T-helper 17 cell (primary cell): ENCODE measurements around the gene CCSER1. TPM values are rescaled to one million over a fixed set of nuclear protein-coding genes. Genes with fewer than 3 reads are reported as not detected.
"Not testable (repeated sequence)": the region's sequence is repeated elsewhere in the genome, so short reads cannot be mapped to it uniquely, and the experiment has no call there.

ENCODE experiments used
- ATAC-seq: fragments of 150-1000 bp; cut with Tn5 transposase; 2 replicates; pipeline ENCODE4 v1.10.0; 2021; ENCODE audit warnings: mild to moderate bottlenecking, moderate library complexity
- DNase-seq, 3 donors: peaks; one replicate each; pipeline versions ENCODE4 v3.0.0 to v3.0.0-alpha.2; 2020 to 2021
- H3K9me3 ChIP-seq: one replicate; pipeline ENCODE4 v1.7.0; 2013; ENCODE audit warnings: low read length, mild to moderate bottlenecking; ENCODE audit not compliant: control insufficient read depth, poor library complexity, severe bottlenecking
- H3K27ac Mint-ChIP-seq: one replicate; pipeline ENCODE4 v1.8.0; 2022; ENCODE audit warnings: mild to moderate bottlenecking, moderate library complexity, mixed read lengths
- H3K27me3 Mint-ChIP-seq: one replicate; pipeline ENCODE4 v1.8.0; 2022; ENCODE audit warnings: mixed read lengths
- H3K36me3 Mint-ChIP-seq: one replicate; pipeline ENCODE4 v1.8.0; 2022; ENCODE audit warnings: low read depth, mixed read lengths
- H3K4me1 Mint-ChIP-seq: one replicate; pipeline ENCODE4 v1.8.0; 2022; ENCODE audit warnings: mild to moderate bottlenecking, mixed read lengths
- H3K4me3 Mint-ChIP-seq: one replicate; pipeline ENCODE4 v1.8.0; 2022; ENCODE audit warnings: mild to moderate bottlenecking, moderate library complexity, mixed read lengths
- total RNA-seq, 4 donors: library from RNA in 2 of 4; stranded (reverse) in 2 of 4; gene quantifications; one replicate each; pipeline ENCODE4 v1.2.3 and lab custom pipeline; 2022 to 2026

Gene CCSER1
- total RNA-seq, 2 donors from 2014 or later = 1.7 to 3.0 TPM

DNA sequence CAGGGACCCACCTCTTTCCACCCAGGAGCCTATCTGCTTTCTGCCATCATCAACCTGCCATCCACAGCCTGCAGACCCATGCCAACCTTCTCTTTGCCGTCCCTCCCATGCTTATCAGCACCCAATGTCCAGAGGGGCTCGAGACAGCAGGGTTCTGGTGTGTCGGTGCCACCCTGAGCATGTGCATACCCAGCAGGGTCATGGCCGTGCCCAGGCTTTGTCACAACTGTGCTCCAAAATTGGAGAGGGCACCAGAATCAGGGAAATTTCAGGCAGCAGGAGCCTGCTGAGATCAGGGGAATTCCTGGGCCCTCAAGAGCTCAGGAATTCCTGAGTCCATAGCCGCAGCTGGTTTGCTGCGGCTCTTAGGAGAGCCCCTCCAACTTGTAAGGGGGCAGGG lies 330.6 kb downstream of the CCSER1 start:
- Mint-ChIP-seq H3K4me1 (no peaks in the 10 kb centered on the region), H3K27ac (no peak overlapping the region), H3K36me3 (no peaks in the 10 kb centered on the region), H3K27me3 (no peaks in the 10 kb centered on the region), H3K4me3 (no peak overlapping the region)
- H3K9me3 ChIP-seq = no peaks in the 10 kb centered on the region
- ATAC-seq (no peak), DNase-seq (no peak)

GRCh38 chr4:90458576-90458975 lies 331.4 kb downstream of the CCSER1 start:
- no peaks in the 10 kb centered on the region for H3K36me3 Mint-ChIP-seq
- H3K4me1 Mint-ChIP-seq = no peaks in the 10 kb centered on the region
- DNase-seq (no peak), ATAC-seq (no peak)
- H3K4me3 Mint-ChIP-seq = no peak overlapping the region
- no peaks in the 10 kb centered on the region for H3K9me3 ChIP-seq
- H3K27me3 Mint-ChIP-seq = no peaks in the 10 kb centered on the region
- no peak overlapping the region for H3K27ac Mint-ChIP-seq

DNA sequence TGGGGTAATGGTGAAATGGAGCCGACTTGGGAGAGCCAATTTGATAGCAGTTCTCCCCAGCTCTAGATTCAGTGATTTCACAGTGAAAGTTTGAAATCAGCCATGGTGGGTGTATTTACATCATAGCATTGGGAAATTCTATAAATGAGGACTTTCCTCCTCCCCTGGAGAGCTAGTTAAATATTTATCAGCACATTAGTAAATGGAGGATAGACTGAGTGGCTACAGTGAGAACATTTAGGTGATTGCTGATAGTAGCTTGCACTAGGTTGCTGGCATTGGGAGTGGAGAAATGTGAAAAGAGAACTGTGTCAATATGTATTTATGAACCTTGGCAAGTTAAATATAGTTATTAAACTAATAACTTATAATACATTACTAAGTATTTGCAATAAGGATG lies 347.3 kb downstream of the CCSER1 start:
- DNase-seq (no peak), ATAC-seq (no peak)
- no peaks in the 10 kb centered on the region for H3K9me3 ChIP-seq
- no peak overlapping the region for H3K27ac Mint-ChIP-seq
- H3K4me1 Mint-ChIP-seq = no peaks in the 10 kb centered on the region
- H3K36me3 Mint-ChIP-seq = no peaks in the 10 kb centered on the region
- no peak overlapping the region for H3K4me3 Mint-ChIP-seq
- no peaks in the 10 kb centered on the region for H3K27me3 Mint-ChIP-seq

- Mint-ChIP-seq H3K4me3 (no peak overlapping the region), H3K27ac (no peak overlapping the region), H3K27me3 (no peaks in the 10 kb centered on the region), H3K4me1 (no peaks in the 10 kb centered on the region), H3K36me3 (no peaks in the 10 kb centered on the region)
- H3K9me3 ChIP-seq = no peaks in the 10 kb centered on the region
- no peak for DNase-seq
- ATAC-seq = no peak
Observed at GRCh38 chr4:90476019-90476418, 348.8 kb downstream of the CCSER1 start.

GRCh38 chr4:90476586-90476985 lies 349.4 kb downstream of the CCSER1 start:
- H3K4me1 Mint-ChIP-seq = no peaks in the 10 kb centered on the region
- H3K9me3 ChIP-seq = no peaks in the 10 kb centered on the region
- no peak overlapping the region for H3K27ac Mint-ChIP-seq

DNA sequence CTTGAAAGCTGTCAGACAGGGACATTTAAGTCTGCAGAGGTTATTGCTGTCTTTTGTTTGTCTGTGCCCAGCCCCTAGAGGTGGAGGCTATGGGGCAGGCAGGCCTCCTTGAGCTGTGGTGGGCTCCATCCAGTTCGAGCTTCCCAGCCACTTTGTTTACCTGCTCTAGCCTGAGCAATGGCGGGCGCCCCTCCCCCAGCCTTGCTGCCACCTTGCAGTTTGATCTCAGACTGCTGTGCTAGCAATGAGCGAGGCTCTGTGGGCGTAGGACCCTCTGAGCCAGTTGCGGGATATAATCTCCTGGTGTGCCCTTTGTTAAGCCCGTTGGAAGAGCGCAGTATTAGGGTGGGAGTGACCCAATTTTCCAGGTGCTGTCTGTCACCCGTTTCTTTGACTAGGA lies 357.7 kb downstream of the CCSER1 start:
- not testable (repeated sequence) for H3K9me3 ChIP-seq, H3K27ac Mint-ChIP-seq, H3K27me3 Mint-ChIP-seq, ATAC-seq, H3K4me1 Mint-ChIP-seq, H3K36me3 Mint-ChIP-seq, H3K4me3 Mint-ChIP-seq, DNase-seq

More at GRCh38 chr4:90476586-90476985, 349.4 kb downstream of the CCSER1 start:
- no peaks in the 10 kb centered on the region for H3K36me3 Mint-ChIP-seq
- no peaks in the 10 kb centered on the region for H3K27me3 Mint-ChIP-seq
- DNase-seq (no peak), ATAC-seq (no peak)
- H3K4me3 Mint-ChIP-seq = no peak overlapping the region

GRCh38 chr4:90486346-90486745 lies 359.2 kb downstream of the CCSER1 start:
- Mint-ChIP-seq H3K27ac (no peak overlapping the region), H3K27me3 (no peaks in the 10 kb centered on the region), H3K4me1 (no peaks in the 10 kb centered on the region), H3K36me3 (peaks cover 2% of the 10 kb centered on the region), H3K4me3 (no peak overlapping the region)
- ATAC-seq (no peak), DNase-seq (no peak)
- H3K9me3 ChIP-seq = no peaks in the 10 kb centered on the region

DNA sequence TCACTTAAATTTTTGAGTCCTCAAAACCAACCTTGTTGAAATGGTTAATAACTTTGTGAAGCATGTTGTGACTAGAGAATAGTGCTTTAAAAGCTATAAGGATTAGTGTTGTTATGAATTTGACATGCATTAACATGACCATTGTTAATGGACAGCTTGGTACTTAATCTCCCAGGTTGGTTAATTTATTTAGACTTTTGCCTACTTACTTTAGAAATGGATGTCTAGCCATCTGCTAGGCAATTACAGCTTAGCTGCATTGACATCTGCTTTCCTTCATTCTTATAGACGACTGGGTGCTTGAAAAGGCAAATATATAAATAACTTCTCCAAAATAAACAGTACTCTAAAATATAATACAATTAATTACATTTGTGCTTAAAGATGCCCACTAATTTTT lies 368.0 kb downstream of the CCSER1 start:
- Mint-ChIP-seq H3K4me3 (no peak overlapping the region), H3K27ac (no peak overlapping the region), H3K27me3 (no peaks in the 10 kb centered on the region), H3K4me1 (no peaks in the 10 kb centered on the region), H3K36me3 (no peaks in the 10 kb centered on the region)
- H3K9me3 ChIP-seq = no peaks in the 10 kb centered on the region
- no peak for DNase-seq
- no peak for ATAC-seq

DNA sequence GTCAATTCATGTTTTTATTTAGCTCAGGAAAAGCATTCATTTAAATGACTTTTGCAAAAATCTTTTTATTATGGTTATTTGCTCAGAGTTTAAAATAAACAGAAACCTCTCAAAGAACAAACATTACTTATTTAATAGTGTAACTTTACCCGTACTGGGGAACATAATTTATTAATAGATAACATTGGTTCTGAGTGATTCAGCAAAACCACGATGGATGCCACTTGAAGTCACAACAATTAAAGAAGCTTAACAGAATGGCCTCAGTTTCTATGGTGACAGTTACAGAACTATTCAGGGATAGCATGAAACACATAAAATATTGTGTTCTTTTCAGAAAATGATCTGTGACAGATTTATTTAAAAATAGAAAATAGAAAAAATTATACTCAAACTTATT lies 368.7 kb downstream of the CCSER1 start:
- Mint-ChIP-seq H3K27ac (no peak overlapping the region), H3K4me1 (no peaks in the 10 kb centered on the region), H3K27me3 (no peaks in the 10 kb centered on the region), H3K36me3 (no peaks in the 10 kb centered on the region), H3K4me3 (no peak overlapping the region)
- no peaks in the 10 kb centered on the region for H3K9me3 ChIP-seq
- ATAC-seq = no peak
- DNase-seq = no peak

DNA sequence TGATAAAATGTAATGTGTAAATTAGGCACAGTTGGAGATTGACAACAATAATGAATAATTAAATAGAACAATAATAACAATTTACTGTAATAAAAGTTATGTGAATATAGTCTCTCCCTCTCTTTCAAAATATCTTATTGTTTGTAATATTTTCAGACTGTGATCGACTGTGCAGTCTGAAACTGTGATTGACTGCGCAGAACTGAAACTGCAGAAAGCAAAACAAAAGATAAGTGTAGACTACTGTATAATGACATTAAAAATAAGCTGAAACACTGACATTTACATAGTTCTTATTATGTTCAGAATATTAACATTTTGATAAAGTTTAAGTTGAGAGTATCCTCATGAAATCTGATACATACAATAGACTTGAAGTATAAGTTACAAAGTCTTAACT lies 371.0 kb downstream of the CCSER1 start:
- H3K27me3 Mint-ChIP-seq = no peaks in the 10 kb centered on the region
- H3K27ac Mint-ChIP-seq = no peak overlapping the region
- H3K36me3 Mint-ChIP-seq = no peaks in the 10 kb centered on the region
- H3K9me3 ChIP-seq = no peaks in the 10 kb centered on the region
- DNase-seq = no peak
- H3K4me3 Mint-ChIP-seq = no peak overlapping the region
- H3K4me1 Mint-ChIP-seq = no peaks in the 10 kb centered on the region
- ATAC-seq = no peak

- Mint-ChIP-seq H3K36me3 (no peaks in the 10 kb centered on the region), H3K27me3 (no peaks in the 10 kb centered on the region), H3K4me1 (no peaks in the 10 kb centered on the region), H3K27ac (no peak overlapping the region), H3K4me3 (no peak overlapping the region)
- DNase-seq = no peak
- H3K9me3 ChIP-seq = no peaks in the 10 kb centered on the region
- no peak for ATAC-seq
Observed at GRCh38 chr4:90503677-90504076, 376.5 kb downstream of the CCSER1 start.

DNA sequence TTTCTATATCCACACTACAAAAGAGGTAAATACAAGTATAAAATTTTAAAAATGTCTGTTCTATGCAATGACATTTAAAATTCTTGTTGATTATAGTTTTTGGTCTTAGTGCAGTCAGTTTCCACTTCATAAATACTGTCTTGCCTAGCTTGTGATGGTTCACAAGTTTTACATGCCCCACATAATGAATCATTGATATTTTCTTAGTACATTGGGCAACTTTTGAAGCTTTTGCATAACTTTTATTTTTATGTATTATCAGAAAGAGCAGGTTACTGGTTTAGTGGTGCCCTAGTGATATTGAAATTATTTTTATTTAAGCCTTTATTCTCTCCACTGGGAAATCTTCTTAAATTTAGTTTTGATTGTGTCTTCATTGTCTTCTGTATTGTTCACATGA lies 388.0 kb downstream of the CCSER1 start:
- no peaks in the 10 kb centered on the region for H3K27me3 Mint-ChIP-seq
- DNase-seq (no peak), ATAC-seq (no peak)
- H3K4me3 Mint-ChIP-seq = no peak overlapping the region
- H3K36me3 Mint-ChIP-seq = no peaks in the 10 kb centered on the region
- no peak overlapping the region for H3K27ac Mint-ChIP-seq
- H3K9me3 ChIP-seq = no peaks in the 10 kb centered on the region
- H3K4me1 Mint-ChIP-seq = no peaks in the 10 kb centered on the region

GRCh38 chr4:90528551-90528950 lies 401.4 kb downstream of the CCSER1 start:
- H3K36me3 Mint-ChIP-seq = no peaks in the 10 kb centered on the region
- H3K4me3 Mint-ChIP-seq = no peak overlapping the region
- no peaks in the 10 kb centered on the region for H3K9me3 ChIP-seq
- no peak for DNase-seq
- no peaks in the 10 kb centered on the region for H3K27me3 Mint-ChIP-seq
- H3K4me1 Mint-ChIP-seq = no peaks in the 10 kb centered on the region
- no peak overlapping the region for H3K27ac Mint-ChIP-seq
- ATAC-seq = no peak

- Mint-ChIP-seq H3K27me3 (no peaks in the 10 kb centered on the region), H3K27ac (no peak overlapping the region), H3K36me3 (no peaks in the 10 kb centered on the region), H3K4me3 (no peak overlapping the region), H3K4me1 (no peaks in the 10 kb centered on the region)
- DNase-seq = no peak
- H3K9me3 ChIP-seq = no peaks in the 10 kb centered on the region
- no peak for ATAC-seq
Observed at GRCh38 chr4:90536408-90536807, 409.2 kb downstream of the CCSER1 start.

DNA sequence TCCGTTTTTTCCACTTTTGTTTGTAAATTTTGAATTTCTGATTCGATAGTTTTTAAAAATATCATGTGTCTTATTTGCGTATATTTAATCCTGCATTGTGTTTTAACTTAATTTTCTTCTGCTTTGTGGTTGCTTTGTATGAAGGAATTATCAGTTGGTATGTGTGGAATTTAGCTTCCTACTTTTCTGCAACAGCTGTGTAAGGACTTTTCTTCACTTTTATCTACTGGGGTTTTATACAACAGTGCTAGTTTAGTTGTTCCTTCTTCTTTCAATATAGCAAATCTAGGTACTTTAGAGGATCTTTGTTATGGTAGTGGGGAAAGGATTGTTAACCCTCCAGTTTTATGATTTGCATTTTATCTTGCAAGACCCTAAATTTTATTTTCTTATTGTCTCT lies 410.3 kb downstream of the CCSER1 start:
- DNase-seq (no peak), ATAC-seq (no peak)
- Mint-ChIP-seq H3K4me1 (no peaks in the 10 kb centered on the region), H3K36me3 (no peaks in the 10 kb centered on the region), H3K27me3 (no peaks in the 10 kb centered on the region), H3K4me3 (no peak overlapping the region), H3K27ac (no peak overlapping the region)
- no peaks in the 10 kb centered on the region for H3K9me3 ChIP-seq
